NCI-H2081 treated with DMSO at 0.1 percent for 48 hours (cell line): ENCODE measurements around the gene PLEKHH1.

ENCODE experiments used
- DNase-seq: peaks from one replicate; lab custom pipeline; 2025; lab: John Stamatoyannopoulos, UW

PLEKHH1 gene

DNA sequence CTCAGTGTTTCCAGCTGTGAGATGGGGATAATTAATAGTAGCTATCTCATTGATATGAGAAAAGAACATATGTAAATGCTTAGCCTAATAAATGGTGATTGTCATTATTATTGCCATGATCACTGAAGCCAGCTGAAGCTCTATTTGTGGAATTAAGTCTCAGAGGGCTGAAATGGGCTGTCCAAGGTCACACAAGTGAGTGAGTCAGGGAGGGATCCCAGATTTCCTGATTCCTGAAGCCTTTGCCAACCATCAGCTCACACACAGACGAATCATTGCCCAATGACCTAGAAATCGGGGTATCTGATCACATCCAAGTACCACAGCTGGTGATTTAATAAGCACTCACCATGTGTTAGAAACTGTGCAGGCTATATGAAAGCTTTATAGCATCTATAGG lies 23.0 kb upstream of the PLEKHH1 start:
- DNase-seq = no peak

DNA sequence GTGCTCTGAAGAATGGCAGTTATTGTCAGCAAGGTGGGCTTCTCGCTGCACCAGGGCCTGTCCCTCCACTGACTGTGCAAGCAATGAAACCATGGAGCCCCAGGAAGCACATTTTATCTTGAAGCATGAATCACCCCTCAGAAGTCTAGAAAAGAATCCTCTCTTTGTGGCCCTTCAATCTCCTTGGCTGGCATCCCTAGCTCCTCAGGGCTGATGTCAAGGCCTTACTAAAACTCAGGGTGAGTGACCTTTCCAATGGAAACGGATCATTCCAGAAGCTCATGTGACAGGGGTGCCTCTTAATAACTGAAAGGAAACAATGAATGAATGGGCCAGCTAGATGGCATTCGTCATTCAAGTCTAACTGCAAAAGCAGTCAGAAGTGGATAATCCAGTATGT lies 22.3 kb upstream of the PLEKHH1 start:
- DNase-seq = no peak

DNA sequence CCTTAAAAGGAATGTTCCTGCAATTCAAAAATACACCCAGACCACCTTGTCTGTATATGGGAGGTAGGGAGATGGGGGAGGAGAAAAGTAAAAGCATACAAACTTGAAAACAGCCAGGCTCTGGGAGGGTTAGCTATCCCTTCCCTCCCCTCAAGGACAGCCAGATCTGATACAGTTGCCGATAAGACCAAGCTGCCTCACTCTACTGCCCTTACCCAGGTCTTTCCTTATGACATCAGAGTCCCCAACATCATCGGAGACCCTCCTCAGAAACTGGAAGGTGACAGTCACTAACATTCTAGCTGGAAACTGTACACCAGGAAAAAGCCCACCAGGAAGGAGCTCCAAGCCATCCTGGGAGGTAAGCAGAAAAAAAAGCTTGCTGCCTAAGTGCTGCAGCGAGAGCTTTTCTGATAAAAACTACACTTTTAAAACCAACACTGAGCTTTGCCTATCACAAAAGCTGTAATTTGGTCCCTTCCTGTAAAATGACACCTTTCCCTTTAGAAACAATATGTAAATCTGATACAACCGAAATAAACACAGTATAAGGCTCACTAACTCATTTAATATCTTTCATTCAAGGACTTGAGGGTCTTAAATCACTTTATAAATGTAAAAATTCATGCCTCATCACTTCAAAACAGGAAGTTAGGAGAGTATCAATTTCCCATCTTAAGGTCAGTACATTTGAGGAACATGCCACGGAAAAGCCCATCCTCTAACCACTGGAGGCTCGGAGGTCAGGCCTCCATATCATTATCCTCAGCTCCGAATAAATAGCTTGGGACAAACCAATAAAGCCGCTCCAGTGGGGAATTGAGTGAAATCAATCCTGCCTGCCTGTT lies 20.4 kb upstream of the PLEKHH1 start:
- DNase-seq = no peak

DNA sequence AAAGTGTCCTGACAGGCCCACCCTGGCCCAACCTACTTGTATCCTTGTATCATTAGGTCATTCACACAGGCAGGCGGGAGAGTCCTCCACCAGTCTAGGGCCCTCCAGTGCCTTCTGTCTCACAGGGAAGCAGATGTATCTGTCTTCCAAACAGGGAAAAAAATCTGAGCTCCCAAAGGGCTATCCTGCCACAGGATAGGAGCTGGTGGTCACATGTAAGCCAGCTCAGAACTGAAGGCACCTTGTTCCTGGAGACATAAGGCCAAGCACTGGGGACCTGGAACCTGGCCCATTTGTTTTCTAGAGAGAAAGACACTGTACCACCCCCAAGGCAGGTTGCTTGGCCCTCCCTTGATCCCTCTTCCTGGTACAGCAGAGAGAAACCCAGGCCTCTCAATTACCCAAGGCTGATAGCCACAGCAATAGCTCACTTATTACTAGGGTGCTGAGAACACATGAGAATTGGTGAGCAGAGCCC lies 19.4 kb upstream of the PLEKHH1 start:
- DNase-seq = no peak

DNA sequence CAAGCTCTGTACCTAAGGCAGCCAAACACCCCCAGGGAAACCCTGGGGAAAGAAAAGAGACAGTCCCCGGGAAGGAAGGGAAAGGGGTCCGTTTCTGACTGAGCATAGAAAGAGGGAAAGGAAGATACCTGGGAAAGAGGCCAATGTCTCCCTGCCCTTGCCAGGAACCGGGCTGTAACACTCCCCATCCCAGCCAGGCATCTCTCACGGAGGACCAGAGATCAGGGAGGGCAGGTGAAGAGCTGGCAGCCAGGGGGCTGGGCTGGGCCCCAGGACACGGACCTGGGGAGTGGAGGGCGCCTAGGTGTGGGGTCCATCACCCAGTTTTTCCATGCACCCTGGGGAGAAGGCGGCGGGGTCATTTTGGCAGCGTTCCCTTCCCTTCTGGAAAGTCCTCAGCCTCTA lies 18.9 kb upstream of the PLEKHH1 start:
- DNase-seq = no peak

DNA sequence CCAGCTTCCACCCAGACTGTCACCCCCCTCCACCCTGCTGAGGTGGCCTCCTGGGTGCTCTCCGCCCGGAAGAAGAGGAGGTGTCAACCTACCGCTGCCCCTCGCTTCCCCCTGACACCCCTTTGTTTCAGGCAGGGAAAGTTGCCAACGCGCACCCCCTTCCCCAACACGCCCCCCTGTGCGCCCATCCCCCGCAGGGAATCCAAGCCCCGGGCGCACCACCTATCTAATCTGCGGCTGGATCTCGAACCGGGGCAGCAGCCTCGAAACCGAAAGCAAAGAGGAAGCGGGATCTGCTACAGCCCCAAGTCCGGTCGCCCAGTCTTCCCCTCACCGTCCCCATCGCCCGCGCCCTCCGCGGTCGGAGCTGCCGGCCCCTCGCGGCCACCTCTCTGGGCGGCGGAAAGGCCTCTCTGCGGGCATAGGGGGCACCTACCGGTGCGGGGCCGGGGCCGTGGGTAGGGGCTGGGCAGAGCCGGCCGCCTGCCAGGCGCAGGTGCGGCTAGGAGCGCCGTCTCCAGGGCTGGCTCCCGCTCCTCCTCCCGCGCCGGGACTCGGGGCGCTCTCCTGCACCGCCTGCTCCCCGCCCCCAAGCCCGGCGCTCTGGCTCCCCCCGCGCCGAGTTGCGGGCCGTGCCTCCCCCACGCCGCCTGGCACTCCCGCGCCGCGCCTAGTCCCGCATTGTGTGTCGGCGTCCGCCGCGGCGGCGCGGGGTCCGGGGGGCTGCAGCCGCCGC lies 18.3 kb upstream of the PLEKHH1 start:
- no peak for DNase-seq

DNA sequence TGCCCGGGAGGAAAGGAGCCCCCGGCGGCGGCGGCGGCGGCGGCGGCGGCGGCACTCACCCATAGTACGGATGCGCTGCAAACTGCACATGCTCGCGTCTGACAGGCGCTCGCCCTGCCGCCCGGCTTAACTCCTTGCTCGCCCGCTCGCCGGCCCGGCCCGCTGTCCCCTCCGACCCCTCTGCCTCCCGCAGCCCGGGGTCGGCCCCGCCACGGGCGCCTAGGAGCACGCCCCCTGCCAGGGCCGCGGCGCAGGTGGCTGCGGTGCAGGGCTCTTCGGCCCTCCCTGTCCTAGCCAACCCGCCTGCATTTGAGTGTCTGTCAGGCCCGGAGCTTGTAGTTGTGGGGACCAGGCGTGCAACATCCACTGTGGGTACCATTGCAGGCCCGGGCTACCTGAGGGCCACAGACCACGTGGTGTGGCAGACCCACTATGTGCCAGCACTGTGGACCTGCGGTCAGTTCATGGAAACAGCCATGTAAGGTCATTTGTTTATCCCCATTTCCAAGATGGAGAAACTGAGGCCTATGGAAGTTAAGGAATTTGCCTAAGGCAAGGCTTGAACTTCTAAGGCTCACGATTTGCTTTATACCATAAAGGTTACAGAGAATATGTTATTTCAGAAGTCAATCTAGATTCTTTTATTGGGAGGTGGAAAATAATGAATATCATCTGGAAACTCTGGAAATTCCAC lies 17.6 kb upstream of the PLEKHH1 start:
- DNase-seq = no peak

DNA sequence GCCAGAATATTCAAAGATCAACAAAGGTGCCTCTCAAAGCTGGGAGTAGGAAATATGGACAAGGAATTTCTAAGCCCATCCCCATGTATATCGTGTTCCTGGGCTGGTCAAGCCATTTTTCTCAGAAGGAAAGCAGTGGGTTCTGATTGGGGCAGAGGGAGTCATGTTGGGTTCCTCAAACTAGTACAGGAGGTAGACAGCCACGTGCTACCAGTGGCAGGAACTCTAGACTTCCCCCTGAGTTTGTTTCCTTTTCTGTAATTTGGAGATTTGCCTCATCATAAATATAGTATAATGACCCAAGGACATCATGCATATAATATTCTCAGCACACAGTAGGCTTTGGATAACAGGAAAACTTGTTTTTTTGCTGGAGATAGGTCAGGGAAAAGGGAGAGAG lies 16.4 kb upstream of the PLEKHH1 start:
- DNase-seq = no peak

DNA sequence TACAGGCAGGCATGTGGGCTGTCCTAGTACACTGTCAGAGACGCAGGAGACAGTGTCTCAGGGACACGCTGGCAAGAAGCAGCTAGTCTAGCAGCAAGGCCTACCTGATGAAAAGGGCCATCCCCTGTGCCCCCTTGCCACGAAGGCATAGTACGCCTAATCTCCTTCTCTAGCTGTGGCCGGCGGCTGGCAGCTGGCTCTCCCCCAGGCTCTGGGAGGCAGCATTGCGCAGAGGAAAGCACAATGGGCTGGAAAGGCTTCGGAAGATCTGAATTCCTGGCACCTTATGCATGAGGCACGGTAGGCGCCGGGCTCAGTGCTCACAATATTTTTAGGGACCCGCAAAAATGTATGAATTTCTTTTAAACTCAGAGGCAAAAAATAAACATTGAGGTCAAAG lies 16.0 kb upstream of the PLEKHH1 start:
- DNase-seq = no peak

DNA sequence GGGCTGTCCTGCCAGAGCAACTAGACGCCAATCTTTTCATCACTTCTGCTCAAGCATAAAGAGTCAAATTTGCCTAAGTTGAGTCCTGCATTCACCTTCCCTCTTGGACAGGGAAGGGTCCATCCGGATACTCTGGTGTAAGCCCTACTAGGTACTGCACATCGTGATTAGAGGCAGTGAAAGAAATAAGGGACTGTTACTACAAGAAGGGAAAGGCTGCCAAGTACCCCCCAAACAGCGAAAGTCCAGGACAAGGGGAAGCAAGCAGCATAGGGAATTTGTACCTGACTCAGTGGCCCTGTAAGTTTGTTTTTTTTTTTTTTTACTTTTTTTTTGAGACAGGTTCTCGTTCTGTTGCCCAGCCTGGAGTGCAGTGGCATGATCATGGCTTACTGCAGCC lies 13.7 kb upstream of the PLEKHH1 start:
- DNase-seq = no peak

DNA sequence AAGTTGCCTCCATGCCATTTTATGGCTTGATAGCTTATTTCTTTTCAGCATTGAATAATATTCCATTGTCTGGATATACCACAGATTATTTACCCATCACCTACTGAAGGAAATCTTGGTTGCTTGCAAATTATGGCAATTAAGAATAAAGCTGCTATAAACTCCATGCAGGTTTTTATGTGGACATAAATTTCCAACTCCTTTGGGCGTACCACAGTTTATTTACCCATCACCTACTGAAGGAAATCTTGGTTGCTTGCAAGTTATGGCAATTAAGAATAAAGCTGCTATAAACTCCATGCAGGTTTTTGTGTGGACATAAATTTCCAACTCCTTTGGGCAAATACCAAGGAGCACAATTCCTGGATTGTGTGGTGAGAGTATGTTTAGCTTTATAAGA lies 12.6 kb upstream of the PLEKHH1 start:
- no peak for DNase-seq

DNA sequence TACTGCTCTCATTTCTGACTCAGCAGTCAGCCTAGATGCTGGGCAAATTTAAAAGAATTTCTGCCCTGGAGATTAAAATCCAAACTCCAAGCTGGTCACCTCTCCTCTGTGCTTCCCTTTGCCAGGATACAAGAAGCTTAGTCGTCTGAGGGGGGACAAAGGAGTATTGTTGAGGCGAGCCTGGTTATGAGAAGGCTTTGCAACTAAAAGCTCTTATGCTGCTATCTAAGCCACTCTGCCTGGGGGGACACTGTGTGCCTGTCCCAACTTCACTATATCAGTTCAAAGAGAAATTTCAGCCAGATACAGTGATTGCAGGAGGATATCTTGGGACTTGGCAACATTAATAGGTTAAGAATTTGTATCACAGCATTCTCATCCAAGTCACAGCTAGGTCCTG lies 10.8 kb upstream of the PLEKHH1 start:
- DNase-seq = no peak

DNA sequence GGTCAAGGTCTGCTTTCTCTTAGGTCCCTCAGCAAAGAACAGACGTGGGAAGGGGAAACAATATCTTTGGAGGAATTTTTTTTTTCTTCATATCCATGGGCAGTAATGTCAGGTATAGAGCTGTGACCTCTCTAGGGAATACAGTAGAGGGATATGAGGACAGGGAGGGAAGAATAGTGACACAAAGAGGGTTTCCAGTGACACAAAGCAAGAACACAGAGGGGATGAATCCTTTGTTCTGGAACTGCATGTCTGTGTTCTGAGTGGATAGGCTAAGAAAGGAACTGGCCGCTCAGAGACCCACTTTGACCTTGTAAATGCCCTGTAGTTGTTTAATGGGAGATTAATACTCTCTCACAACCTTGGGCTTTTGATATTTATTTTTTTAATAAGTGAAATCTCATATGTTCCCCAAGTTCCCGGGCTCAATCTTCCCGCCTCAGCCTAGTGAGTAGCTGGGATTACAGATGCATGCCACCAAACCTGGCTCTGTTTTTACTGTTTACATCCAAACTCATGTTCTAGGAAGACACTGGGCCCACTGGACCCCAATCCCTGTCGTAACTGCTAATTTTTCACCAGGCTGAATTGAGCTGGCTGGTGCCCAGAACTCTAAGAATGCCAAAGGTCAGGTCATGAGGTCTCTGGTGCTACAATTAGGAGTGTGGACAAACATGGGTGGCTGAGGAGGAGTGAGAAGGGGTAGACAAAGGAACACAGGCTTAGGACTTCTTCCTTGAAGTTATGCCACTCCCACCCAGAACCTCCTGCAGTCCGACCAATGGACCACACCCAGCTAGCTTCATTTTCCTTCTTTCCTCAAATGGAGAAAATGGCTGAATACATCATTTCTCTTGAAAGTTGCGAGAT lies 9.1 kb upstream of the PLEKHH1 start:
- no peak for DNase-seq

DNA sequence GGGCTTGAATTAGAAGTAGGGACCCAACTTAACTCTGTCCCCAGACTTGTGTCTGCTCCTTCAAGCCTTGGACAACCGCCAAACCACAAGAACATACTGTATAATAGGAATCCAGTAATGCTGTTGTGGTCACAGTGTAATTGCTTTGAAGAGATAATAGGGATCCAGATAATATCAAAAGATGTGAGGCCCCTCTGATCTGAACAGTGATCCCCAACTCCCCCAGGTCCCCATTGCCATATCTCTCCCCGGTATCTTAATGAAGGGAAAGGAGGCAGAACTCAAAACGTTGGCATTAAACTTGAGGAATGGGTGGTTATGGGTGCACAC lies 8.5 kb upstream of the PLEKHH1 start:
- DNase-seq = no peak

DNA sequence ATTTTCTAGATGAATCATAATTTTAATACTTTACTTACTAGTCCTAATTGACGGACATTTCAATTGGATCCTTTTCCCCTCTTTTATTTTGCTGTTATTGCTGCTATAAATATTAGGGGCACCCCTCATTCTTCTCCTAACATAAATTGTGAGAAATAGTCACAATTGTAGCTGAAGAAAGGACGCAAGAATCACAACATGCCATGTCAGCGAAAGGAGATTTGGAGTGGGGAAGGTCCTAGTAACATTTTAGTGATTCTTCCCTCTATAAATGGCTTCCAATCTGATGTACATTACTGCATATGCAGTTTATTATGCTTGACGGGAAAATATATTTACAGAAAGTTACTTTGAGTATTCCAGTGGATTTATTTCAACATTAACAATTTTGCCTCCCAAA lies 7.7 kb upstream of the PLEKHH1 start:
- DNase-seq = no peak

DNA sequence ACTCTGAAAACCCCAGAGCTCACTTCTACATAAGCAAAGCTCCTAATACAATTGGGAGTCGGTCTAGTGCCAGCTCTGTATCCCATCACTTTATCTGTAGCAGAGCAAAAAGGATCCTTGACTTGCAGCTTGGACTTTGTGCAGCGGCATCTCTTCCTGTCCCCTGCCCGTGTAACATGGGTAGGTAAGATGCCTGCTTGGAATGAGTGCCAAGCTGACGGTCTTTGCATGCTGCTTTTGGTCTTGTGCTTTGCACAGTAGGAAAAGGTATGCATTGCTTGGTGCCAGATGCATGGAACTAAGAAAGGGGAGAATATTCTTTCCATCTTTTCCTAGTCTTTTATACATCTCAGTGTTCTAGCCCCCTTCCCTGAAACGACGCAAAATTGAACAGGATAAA lies 6.9 kb upstream of the PLEKHH1 start:
- DNase-seq = no peak

DNA sequence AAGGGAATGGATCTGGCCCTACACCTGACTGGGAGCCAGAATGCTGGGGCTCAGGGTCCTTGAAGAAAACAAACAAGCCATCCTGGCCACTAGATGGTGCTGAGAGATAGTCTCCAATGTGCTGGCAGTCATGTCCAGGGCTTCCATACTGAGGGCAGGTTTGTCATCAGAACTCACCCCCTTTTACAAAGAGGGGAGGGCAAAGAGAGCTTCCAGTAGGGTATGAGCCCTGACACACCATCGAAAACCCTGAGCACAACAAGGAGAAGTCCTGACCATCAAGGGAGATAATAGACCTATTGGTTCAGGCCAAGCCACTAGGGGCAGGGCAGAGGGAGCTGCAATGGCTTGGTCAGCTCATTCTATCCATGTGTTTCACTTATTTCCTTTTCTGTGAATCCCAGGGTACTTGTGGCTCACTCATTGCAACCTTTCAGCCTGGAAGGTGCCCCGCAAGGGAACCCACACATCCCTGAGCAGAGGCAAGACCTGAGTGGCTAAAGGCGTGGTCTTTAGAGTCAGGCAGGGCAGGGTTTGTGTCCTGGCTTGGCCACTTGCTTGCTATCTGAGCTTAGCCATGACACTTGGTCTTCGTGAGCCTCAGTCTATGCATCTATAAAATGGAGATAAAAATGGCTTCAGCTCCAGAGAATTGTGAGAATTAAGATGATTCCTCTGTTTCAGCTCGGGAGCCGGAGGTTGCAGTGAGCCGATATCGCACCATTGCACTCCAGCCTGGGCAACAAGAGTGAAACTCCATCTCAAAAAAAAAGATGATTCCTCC lies 6.2 kb upstream of the PLEKHH1 start:
- no peak for DNase-seq

DNA sequence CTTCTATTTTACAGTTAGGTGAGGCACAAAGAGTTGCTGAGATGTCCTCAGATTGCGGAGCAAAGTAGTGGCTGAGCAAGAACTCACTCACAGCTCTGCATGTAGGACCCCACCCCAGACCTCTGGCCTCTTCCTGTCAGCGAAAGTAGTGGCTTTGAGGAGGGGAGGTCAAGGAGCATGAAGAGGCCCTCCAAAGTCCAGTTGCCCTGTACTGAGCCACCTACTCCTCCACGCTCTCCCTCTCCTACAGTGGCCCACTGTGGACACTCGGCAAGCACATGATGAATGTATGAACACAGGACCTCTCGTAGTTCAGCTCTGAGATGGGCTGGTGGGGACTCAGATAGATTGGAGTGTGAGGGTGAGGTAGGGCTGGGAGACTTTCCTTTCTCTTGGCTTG lies 5.3 kb upstream of the PLEKHH1 start:
- DNase-seq = no peak

DNA sequence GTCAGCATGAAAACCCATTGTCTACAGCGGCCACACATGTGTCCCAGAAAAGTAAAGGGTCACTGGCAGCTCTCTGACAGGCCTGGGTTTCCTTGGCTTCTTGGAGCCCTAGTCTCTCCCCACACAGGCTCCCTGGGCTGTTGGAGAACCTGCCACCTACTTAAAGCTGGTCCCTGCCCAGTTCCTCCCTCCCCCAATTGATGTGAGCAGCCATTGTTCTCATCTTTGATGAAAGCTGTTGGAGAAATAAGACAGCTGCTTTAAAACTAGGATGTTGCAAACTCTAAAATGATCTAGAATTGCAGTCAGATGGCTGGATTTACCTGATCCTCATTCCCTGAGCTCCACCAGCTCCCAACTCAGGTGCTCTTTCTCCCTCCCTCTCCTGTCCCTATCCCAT lies 4.8 kb upstream of the PLEKHH1 start:
- DNase-seq = no peak

DNA sequence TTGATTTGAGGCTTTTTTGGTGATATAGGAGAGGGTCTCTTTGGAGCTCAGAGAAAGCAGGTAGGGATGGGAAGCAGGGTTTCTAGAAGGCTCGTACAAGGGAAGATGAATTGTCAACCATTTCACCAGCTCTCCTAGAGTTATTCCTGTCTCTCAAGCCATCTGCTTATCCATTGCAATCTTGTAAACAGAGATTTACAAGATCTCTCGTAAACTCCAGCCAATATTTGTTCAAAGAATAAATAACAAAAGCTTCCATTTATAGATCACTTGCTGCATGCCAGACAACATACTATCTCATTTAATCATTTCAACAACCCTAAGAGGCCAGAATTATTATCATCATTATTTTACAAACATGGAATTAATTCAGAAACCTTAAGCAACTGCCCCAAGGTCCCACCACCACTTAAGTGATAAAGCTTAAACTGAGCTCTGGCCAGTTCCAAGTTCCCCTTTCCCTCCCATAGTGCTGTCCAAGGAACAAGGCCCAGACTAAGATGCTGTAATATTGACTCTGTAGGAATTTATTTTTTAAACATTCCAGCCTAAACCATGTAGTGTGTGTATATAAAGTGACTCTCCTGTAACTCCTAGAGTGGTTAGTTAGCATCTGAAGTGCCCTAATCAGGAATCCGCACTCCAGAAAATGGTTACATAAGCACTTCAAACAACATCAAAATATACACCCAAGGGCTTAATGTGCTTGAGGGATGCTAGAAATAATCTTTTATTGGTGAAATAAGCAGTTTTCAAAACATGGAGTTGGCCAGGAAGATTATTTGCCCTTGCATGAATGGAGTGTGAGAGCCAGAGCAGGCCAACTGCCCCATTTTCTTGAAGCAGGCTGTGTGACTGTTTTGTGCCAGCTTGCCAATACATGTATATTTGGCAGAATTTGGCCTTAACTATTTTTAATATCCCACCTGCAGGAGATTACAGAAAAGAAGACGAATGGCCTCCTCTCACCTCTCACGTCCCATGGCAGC lies 2.8 kb upstream of the PLEKHH1 start:
- DNase-seq = no peak
